Right renal pelvis (tissue), 4 donors: ENCODE results near the gene DPYSL4. TPM values are rescaled to one million over a fixed set of nuclear protein-coding genes. Genes with fewer than 3 reads are reported as not detected.

Source experiments
- DNase-seq, 4 donors: peaks; one replicate each; pipeline ENCODE4 v3.0.0-alpha.2; 2013; ENCODE audit warnings: low read depth in 4 of 4, low spot score in 3 of 4, missing footprints in 1 of 4
- polyA plus RNA-seq, 4 donors: library from polyadenylated mRNA; unstranded; fragments of 120-200 nt; gene quantifications; one replicate each; pipeline ENCODE4 v1.2.1, GENCODE V29; 2013; ENCODE audit not compliant: insufficient read length in 4 of 4

The DPYSL4 gene
- polyA plus RNA-seq, 4 donors, result 12.2 to 22.5 (median 15.0) TPM

- DNase-seq, result no peak
Measured at GRCh38 chr10:132253092-132253687, 66.4 kb downstream of the DPYSL4 start.

GRCh38 chr10:132254841-132255240 is 68.1 kb downstream of the DPYSL4 start:
- no peak for DNase-seq

Other genes starting within 250 kb of the DPYSL4 start
- 10 to 100 TPM; 73.8 to 88.3 (median 79.0) TPM for gene BNIP3, start 205.0 kb upstream of the DPYSL4 start, polyA plus RNA-seq
- under 1 TPM; 0.09 to 0.37 (median 0.24) TPM for gene JAKMIP3, start 121.0 kb upstream of the DPYSL4 start, polyA plus RNA-seq
- gene STK32C, start 121.0 kb downstream of the DPYSL4 start, polyA plus RNA-seq, result 10 to 100 TPM; 11.5 to 14.3 (median 12.0) TPM
- 10 to 100 TPM; 23.2 to 40.2 (median 26.1) TPM for gene LRRC27, start 145.2 kb downstream of the DPYSL4 start, polyA plus RNA-seq
- 10 to 100 TPM in 2 of 4 donors, 1 to 10 TPM in 2; 7.2 to 12.7 (median 10.4) TPM for gene PWWP2B, start 210.3 kb downstream of the DPYSL4 start, polyA plus RNA-seq